Epidermal melanocyte (primary cell): Measurements from ENCODE around the gene ZMAT5.

ENCODE experiments used
- DNase-seq: peaks from one replicate; pipeline ENCODE4 v3.0.0; 2011; ENCODE audit warnings: low spot score; ENCODE audit not compliant: insufficient read length

Gene ZMAT5

GRCh38 chr22:29691636-29692326 is 75.0 kb downstream of the ZMAT5 start:
- no peak for DNase-seq

- DNase-seq, result no peak
Observed at GRCh38 chr22:29690476-29690875, 76.3 kb downstream of the ZMAT5 start.

- DNase-seq, result no peak
Observed at GRCh38 chr22:29689880-29690213, 77.0 kb downstream of the ZMAT5 start.

GRCh38 chr22:29689206-29689879 is 77.5 kb downstream of the ZMAT5 start:
- no peak for DNase-seq

- DNase-seq, result no peak
Observed at GRCh38 chr22:29684244-29684643, 82.6 kb downstream of the ZMAT5 start.

- DNase-seq, result no peak
Observed at GRCh38 chr22:29683536-29683935, 83.3 kb downstream of the ZMAT5 start.
